T-helper 2 cell treated with Interferon-gamma antibody and Interleukin-4, amounts not matched to agents 5 μg/mL and 100 μg/mL, for 36 hours (primary cell): ENCODE measurements around the gene ELAVL1.

ENCODE experiments used
- DNase-seq: peaks from one replicate; pipeline ENCODE4 v3.0.0; 2021; ENCODE audit warnings: low spot score
- H3K27ac Mint-ChIP-seq: one replicate; pipeline ENCODE4 v1.8.0; 2021; ENCODE audit warnings: mild to moderate bottlenecking, mixed read lengths
- H3K27me3 Mint-ChIP-seq: one replicate; pipeline ENCODE4 v1.8.0; 2021; ENCODE audit warnings: low read depth, mixed read lengths
- H3K36me3 Mint-ChIP-seq: one replicate; pipeline ENCODE4 v1.8.0; 2021; ENCODE audit warnings: low read depth, mixed read lengths
- H3K4me1 Mint-ChIP-seq: one replicate; pipeline ENCODE4 v1.8.0; 2021; ENCODE audit warnings: low read depth, mixed read lengths
- H3K4me3 Mint-ChIP-seq: one replicate; pipeline ENCODE4 v1.8.0; 2022; ENCODE audit warnings: mild to moderate bottlenecking, moderate library complexity, mixed read lengths
- H3K9me3 Mint-ChIP-seq: one replicate; pipeline ENCODE4 v1.8.0; 2021; ENCODE audit warnings: mixed read lengths

The ELAVL1 gene

GRCh38 chr19:8000298-8001038 lies 5.0 kb downstream of the ELAVL1 start:
- Mint-ChIP-seq H3K9me3 (no peaks in the 10 kb centered on the region), H3K36me3 (peaks cover 11% of the 10 kb centered on the region), H3K4me3 (no peak overlapping the region), H3K27me3 (no peaks in the 10 kb centered on the region), H3K4me1 (peaks cover 38% of the 10 kb centered on the region), H3K27ac (no peak overlapping the region)
- DNase-seq: no peak

- Mint-ChIP-seq H3K36me3 (peaks cover 9% of the 10 kb centered on the region), H3K4me1 (peaks cover 39% of the 10 kb centered on the region), H3K9me3 (no peaks in the 10 kb centered on the region), H3K4me3 (no peak overlapping the region), H3K27me3 (no peaks in the 10 kb centered on the region), H3K27ac (no peak overlapping the region)
- DNase-seq: no peak
Observed at GRCh38 chr19:7999376-7999775, 6.1 kb downstream of the ELAVL1 start.

- H3K27me3 Mint-ChIP-seq: no peaks in the 10 kb centered on the region
- peaks cover 30% of the 10 kb centered on the region for H3K4me1 Mint-ChIP-seq
- H3K9me3 Mint-ChIP-seq: no peaks in the 10 kb centered on the region
- DNase-seq: no peak
- no peak overlapping the region for H3K4me3 Mint-ChIP-seq
- H3K27ac Mint-ChIP-seq: no peak overlapping the region
- peaks cover 9% of the 10 kb centered on the region for H3K36me3 Mint-ChIP-seq
Observed at GRCh38 chr19:7997809-7998480, 7.5 kb downstream of the ELAVL1 start.

GRCh38 chr19:7996883-7997282 lies 8.6 kb downstream of the ELAVL1 start:
- H3K36me3 Mint-ChIP-seq: peaks cover 7% of the 10 kb centered on the region
- DNase-seq: no peak
- H3K4me3 Mint-ChIP-seq: no peak overlapping the region

GRCh38 chr19:7995810-7996158 lies 9.7 kb downstream of the ELAVL1 start:
- no peak for DNase-seq
- Mint-ChIP-seq H3K4me1 (peaks cover 15% of the 10 kb centered on the region), H3K36me3 (peaks cover 7% of the 10 kb centered on the region), H3K9me3 (no peaks in the 10 kb centered on the region), H3K27me3 (no peaks in the 10 kb centered on the region), H3K4me3 (no peak overlapping the region), H3K27ac (no peak overlapping the region)

More at GRCh38 chr19:7996883-7997282, 8.6 kb downstream of the ELAVL1 start:
- Mint-ChIP-seq H3K27ac (no peak overlapping the region), H3K9me3 (no peaks in the 10 kb centered on the region), H3K4me1 (peaks cover 21% of the 10 kb centered on the region), H3K27me3 (no peaks in the 10 kb centered on the region)

GRCh38 chr19:7994928-7995809 lies 10.3 kb downstream of the ELAVL1 start:
- no peak overlapping the region for H3K27ac Mint-ChIP-seq

GRCh38 chr19:7994114-7994513 lies 11.3 kb downstream of the ELAVL1 start:
- DNase-seq: no peak
- no peaks in the 10 kb centered on the region for H3K9me3 Mint-ChIP-seq
- H3K27ac Mint-ChIP-seq: no peak overlapping the region
- peaks cover 12% of the 10 kb centered on the region for H3K4me1 Mint-ChIP-seq
- peaks cover 12% of the 10 kb centered on the region for H3K36me3 Mint-ChIP-seq
- no peaks in the 10 kb centered on the region for H3K27me3 Mint-ChIP-seq
- no peak overlapping the region for H3K4me3 Mint-ChIP-seq

More at GRCh38 chr19:7994928-7995809, 10.3 kb downstream of the ELAVL1 start:
- no peaks in the 10 kb centered on the region for H3K9me3 Mint-ChIP-seq
- H3K4me3 Mint-ChIP-seq: no peak overlapping the region
- H3K36me3 Mint-ChIP-seq: peaks cover 9% of the 10 kb centered on the region
- no peak for DNase-seq
- H3K4me1 Mint-ChIP-seq: peaks cover 14% of the 10 kb centered on the region
- H3K27me3 Mint-ChIP-seq: no peaks in the 10 kb centered on the region

- H3K4me1 Mint-ChIP-seq: peaks cover 12% of the 10 kb centered on the region
- no peaks in the 10 kb centered on the region for H3K9me3 Mint-ChIP-seq
- no peak overlapping the region for H3K27ac Mint-ChIP-seq
- no peak for DNase-seq
- H3K36me3 Mint-ChIP-seq: peaks cover 16% of the 10 kb centered on the region
- H3K27me3 Mint-ChIP-seq: no peaks in the 10 kb centered on the region
- H3K4me3 Mint-ChIP-seq: no peak overlapping the region
Observed at GRCh38 chr19:7993560-7993959, 11.9 kb downstream of the ELAVL1 start.

GRCh38 chr19:7992575-7992974 lies 12.9 kb downstream of the ELAVL1 start:
- H3K27ac Mint-ChIP-seq: no peak overlapping the region
- H3K4me3 Mint-ChIP-seq: no peak overlapping the region
- H3K36me3 Mint-ChIP-seq: peaks cover 26% of the 10 kb centered on the region
- H3K9me3 Mint-ChIP-seq: no peaks in the 10 kb centered on the region
- peaks cover 15% of the 10 kb centered on the region for H3K4me1 Mint-ChIP-seq
- no peak for DNase-seq
- H3K27me3 Mint-ChIP-seq: no peaks in the 10 kb centered on the region

GRCh38 chr19:7989071-7989575 lies 16.3 kb downstream of the ELAVL1 start:
- Mint-ChIP-seq H3K4me3 (no peak overlapping the region), H3K36me3 (peaks cover 34% of the 10 kb centered on the region), H3K9me3 (no peaks in the 10 kb centered on the region), H3K27ac (no peak overlapping the region), H3K27me3 (no peaks in the 10 kb centered on the region), H3K4me1 (peaks cover 4% of the 10 kb centered on the region)
- DNase-seq: no peak

- Mint-ChIP-seq H3K9me3 (no peaks in the 10 kb centered on the region), H3K4me1 (peaks cover 4% of the 10 kb centered on the region), H3K36me3 (peaks cover 34% of the 10 kb centered on the region), H3K4me3 (no peak overlapping the region), H3K27ac (no peak overlapping the region), H3K27me3 (no peaks in the 10 kb centered on the region)
- DNase-seq: no peak
Observed at GRCh38 chr19:7988307-7988706, 17.1 kb downstream of the ELAVL1 start.

- peaks cover 37% of the 10 kb centered on the region for H3K36me3 Mint-ChIP-seq
Observed at GRCh38 chr19:7987114-7987768, 18.2 kb downstream of the ELAVL1 start.

GRCh38 chr19:7986321-7987113 lies 18.9 kb downstream of the ELAVL1 start:
- Mint-ChIP-seq H3K9me3 (no peaks in the 10 kb centered on the region), H3K27me3 (no peaks in the 10 kb centered on the region), H3K36me3 (peaks cover 39% of the 10 kb centered on the region), H3K4me3 (no peak overlapping the region), H3K4me1 (peaks cover 4% of the 10 kb centered on the region), H3K27ac (no peak overlapping the region)
- DNase-seq: no peak

More at GRCh38 chr19:7987114-7987768, 18.2 kb downstream of the ELAVL1 start:
- H3K9me3 Mint-ChIP-seq: no peaks in the 10 kb centered on the region
- DNase-seq: no peak
- peaks cover 4% of the 10 kb centered on the region for H3K4me1 Mint-ChIP-seq
- no peak overlapping the region for H3K27ac Mint-ChIP-seq
- H3K27me3 Mint-ChIP-seq: no peaks in the 10 kb centered on the region
- no peak overlapping the region for H3K4me3 Mint-ChIP-seq
